OCI-LY3 (cell line): ENCODE data around the gene JCHAIN.

ENCODE experiments used
- H2AFZ ChIP-seq: fragments of 200-600, 300-600 bp; shearing (Covaris generic); 2 replicates; pipeline ENCODE4 v1.6.0; 2014; ENCODE audit warnings: antibody characterized with exemption, low read depth, low read length
- H3K27ac ChIP-seq: fragments of 200-600, 300-600 bp; sonication (generic); 2 replicates; pipeline ENCODE4 v1.5.1; 2014; ENCODE audit warnings: mild to moderate bottlenecking, low read length, moderate library complexity, mixed read lengths
- H3K27me3 ChIP-seq: fragments of 200-600, 300-600 bp; sonication (generic); 2 replicates; pipeline ENCODE4 v1.6.1; 2014; ENCODE audit warnings: low read depth, low read length, mixed read lengths
- H3K36me3 ChIP-seq: fragments of 200-600, 300-600 bp; sonication (generic); replicated peaks from 2 replicates; pipeline ENCODE3; 2014; ENCODE audit warnings: low read depth, low read length, mixed read lengths
- H3K4me1 ChIP-seq: fragments of 300-600, 200-600 bp; sonication (generic); 2 replicates; pipeline ENCODE4 v1.6.1; 2014; ENCODE audit warnings: low read length, mixed read lengths
- H3K4me2 ChIP-seq: fragments of 200-600, 300-600 bp; sonication (generic); 2 replicates; pipeline ENCODE4 v1.6.1; 2014; ENCODE audit warnings: low read length, mixed read lengths
- H3K4me3 ChIP-seq: fragments of 300-600, 200-600 bp; sonication (generic); 2 replicates; pipeline ENCODE4 v1.5.1; 2014; ENCODE audit warnings: antibody characterized with exemption, mild to moderate bottlenecking, low read length, moderate library complexity
- H3K79me2 ChIP-seq: fragments of 300-600, 200-600 bp; shearing (Covaris generic); 2 replicates; pipeline ENCODE4 v1.6.1; 2014; ENCODE audit warnings: mild to moderate bottlenecking, low read length, mixed read lengths
- H3K9ac ChIP-seq: fragments of 300-600, 200-600 bp; shearing (Covaris generic); 2 replicates; pipeline ENCODE4 v1.6.0; 2014; ENCODE audit warnings: mild to moderate bottlenecking, low read length, moderate library complexity
- H3K9me3 ChIP-seq: fragments of 200-600, 300-600 bp; shearing (Covaris generic); 2 replicates; pipeline ENCODE4 v1.6.1; 2014; ENCODE audit warnings: low read length, mixed read lengths; ENCODE audit not compliant: insufficient read depth
- H4K20me1 ChIP-seq: fragments of 200-600, 300-600 bp; sonication (generic); 2 replicates; pipeline ENCODE4 v1.6.1; 2016; ENCODE audit warnings: low read length, mixed read lengths; ENCODE audit not compliant: insufficient read depth
- EZH2phosphoT487 ChIP-seq: fragments of 200-600 bp; shearing (Covaris generic); IDR thresholded peaks from 2 replicates; pipeline ENCODE4 v1.6.1; 2018; ENCODE audit warnings: antibody characterized with exemption, mixed run types, low read depth
- TF ChIP-seq, protein P1 (sequence below): fragments of 200-600, 300-600 bp; sonication (generic); IDR thresholded peaks from 2 replicates; pipeline ENCODE4 v1.5.1; 2014; ENCODE audit warnings: antibody characterized with exemption, low read length, low read depth

Gene JCHAIN

DNA sequence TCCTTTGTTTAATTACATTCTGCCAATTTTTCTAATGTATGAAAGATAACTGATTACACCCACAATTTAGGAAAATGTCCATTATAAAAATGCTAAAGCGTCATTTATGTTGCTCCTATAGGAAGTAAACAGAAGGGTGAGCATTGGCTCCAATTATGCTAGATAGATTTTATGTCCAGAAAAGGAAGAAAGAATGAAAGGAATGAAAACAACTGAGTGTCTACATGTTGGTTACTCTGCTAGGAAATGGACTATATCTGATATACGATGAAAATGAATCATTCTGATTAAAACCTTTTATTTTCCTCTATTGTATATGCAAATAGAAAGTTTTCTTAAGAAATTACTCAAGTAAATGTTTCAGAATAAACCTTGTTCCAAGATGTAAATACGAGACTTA is 36.1 kb downstream of the JCHAIN start:
- Histone ChIP-seq H3K79me2 (no peaks in the 10 kb centered on the region), H4K20me1 (no peaks in the 10 kb centered on the region), H3K9ac (peak overlapping the region; percentile 50), H3K9me3 (no peaks in the 10 kb centered on the region), H3K36me3 (no peaks in the 10 kb centered on the region), H3K4me2 (peak overlapping the region; percentile 78), H3K4me3 (peak overlapping the region; percentile 58), H3K27ac (peak overlapping the region; percentile 97), H3K4me1 (peaks cover 53% of the 10 kb centered on the region), H2AFZ (peak overlapping the region; percentile 88), H3K27me3 (no peaks in the 10 kb centered on the region)
- TF ChIP-seq, protein P1, sequence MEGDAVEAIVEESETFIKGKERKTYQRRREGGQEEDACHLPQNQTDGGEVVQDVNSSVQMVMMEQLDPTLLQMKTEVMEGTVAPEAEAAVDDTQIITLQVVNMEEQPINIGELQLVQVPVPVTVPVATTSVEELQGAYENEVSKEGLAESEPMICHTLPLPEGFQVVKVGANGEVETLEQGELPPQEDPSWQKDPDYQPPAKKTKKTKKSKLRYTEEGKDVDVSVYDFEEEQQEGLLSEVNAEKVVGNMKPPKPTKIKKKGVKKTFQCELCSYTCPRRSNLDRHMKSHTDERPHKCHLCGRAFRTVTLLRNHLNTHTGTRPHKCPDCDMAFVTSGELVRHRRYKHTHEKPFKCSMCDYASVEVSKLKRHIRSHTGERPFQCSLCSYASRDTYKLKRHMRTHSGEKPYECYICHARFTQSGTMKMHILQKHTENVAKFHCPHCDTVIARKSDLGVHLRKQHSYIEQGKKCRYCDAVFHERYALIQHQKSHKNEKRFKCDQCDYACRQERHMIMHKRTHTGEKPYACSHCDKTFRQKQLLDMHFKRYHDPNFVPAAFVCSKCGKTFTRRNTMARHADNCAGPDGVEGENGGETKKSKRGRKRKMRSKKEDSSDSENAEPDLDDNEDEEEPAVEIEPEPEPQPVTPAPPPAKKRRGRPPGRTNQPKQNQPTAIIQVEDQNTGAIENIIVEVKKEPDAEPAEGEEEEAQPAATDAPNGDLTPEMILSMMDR, result no peak
- TF ChIP-seq EZH2phosphoT487, result no peak

DNA sequence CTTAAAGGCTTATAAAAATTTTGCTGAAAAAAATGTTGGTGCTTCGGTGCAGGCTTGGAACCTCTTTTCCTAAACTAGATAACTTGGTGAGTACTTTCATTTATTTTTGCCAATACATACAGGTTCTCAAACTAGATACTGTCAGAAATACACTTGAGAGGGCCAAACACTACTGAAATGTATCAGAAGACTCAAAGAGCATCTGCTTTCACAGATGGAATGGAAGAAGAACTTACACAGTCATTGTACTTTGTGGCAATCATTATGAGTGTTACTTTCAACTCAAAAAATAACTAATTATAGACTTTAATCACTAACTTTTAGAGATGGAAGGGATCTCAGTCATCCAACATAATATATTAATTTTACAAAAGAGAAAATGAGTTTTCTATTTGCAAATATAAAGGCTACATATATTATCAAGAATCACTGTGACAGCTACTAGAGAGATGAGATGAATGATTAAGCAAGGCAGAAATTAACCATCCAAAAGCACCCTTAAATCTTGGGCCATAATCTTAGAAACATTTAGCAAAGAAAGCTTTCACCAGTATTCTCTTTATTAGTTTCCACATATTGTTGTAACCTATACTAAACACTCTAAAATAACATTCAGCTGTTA is 36.7 kb downstream of the JCHAIN start:
- Histone ChIP-seq H3K27ac (peak overlapping the region; percentile 97), H3K4me2 (peak overlapping the region; percentile 78), H4K20me1 (no peaks in the 10 kb centered on the region), H3K4me3 (peak overlapping the region; percentile 58), H3K36me3 (no peaks in the 10 kb centered on the region), H3K27me3 (no peaks in the 10 kb centered on the region), H3K9ac (peak overlapping the region; percentile 63), H2AFZ (peak overlapping the region; percentile 88), H3K4me1 (peaks cover 50% of the 10 kb centered on the region), H3K9me3 (no peaks in the 10 kb centered on the region), H3K79me2 (no peaks in the 10 kb centered on the region)
- no peak for TF ChIP-seq EZH2phosphoT487
- TF ChIP-seq, protein P1, result no peak

DNA sequence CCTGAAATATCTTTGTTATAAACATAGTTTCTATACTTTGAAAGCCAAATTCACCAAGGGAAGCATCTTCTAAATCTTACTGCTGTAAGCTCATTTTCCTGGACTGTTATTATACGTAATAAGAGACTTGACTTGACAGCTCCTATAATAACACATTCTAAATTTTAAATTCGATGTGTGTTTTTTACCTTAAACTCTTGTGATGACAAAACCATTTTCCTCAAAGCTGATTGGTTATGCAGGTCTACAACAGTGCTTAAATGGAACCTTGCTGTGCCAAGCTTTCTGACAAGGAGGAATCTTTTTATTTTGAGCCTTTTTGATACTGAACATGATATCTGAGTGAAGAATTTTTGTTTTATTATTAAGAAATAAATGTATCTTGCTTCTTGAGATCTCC is 37.9 kb downstream of the JCHAIN start, which contains the start of gene ENAM:
Gene ENAM, plus strand, starts transcription at position 301 of the 400 bp plus-strand sequence. CDS start 757 bp downstream, outside the sequence.
- peak within 1 kb of the TSS; percentile 88 for H2AFZ ChIP-seq
- H3K9me3 ChIP-seq, result no peaks in the 10 kb centered on the region
- peaks cover 48% of the 10 kb centered on the region for H3K4me1 ChIP-seq
- TF ChIP-seq EZH2phosphoT487, result no peak
- TF ChIP-seq, protein P1, result no peak
- no peaks in the 10 kb centered on the region for H3K79me2 ChIP-seq
- peak within 1 kb of the TSS; percentile 78 for H3K4me2 ChIP-seq
- H3K9ac ChIP-seq, result peak within 1 kb of the TSS; percentile 63
- H3K27ac ChIP-seq, result peak within 1 kb of the TSS; percentile 97
- H4K20me1 ChIP-seq, result no peaks in the 10 kb centered on the region
- H3K27me3 ChIP-seq, result no peaks in the 10 kb centered on the region
- H3K4me3 ChIP-seq, result peak within 1 kb of the TSS; percentile 58
- no peaks in the 10 kb centered on the region for H3K36me3 ChIP-seq

DNA sequence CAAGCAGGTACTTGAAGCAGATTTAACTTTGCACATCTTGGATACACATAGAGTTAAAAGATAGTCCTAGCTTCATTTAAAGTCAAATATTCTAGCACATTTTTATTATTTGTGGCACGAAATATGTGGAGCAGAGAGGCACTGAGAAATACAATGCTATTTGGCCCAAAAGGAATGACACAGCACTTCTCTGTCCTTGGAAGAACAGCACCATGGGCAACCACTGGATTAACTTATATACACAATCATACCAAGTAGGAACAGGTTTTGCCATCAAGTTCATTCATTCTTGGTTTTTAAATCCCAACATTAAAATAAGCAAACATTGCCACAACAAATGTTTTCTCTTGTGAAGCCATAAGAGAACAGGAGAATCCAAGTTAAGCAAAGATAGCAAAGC is 38.7 kb downstream of the JCHAIN start:
- no peaks in the 10 kb centered on the region for H3K9me3 ChIP-seq
- peak overlapping the region; percentile 24 for H2AFZ ChIP-seq
- H4K20me1 ChIP-seq, result no peaks in the 10 kb centered on the region
- H3K4me1 ChIP-seq, result peaks cover 48% of the 10 kb centered on the region
- no peak overlapping the region for H3K4me3 ChIP-seq
- H3K79me2 ChIP-seq, result no peaks in the 10 kb centered on the region
- H3K4me2 ChIP-seq, result no peak overlapping the region
- TF ChIP-seq, protein P1, result no peak
- no peak for TF ChIP-seq EZH2phosphoT487
- no peak overlapping the region for H3K9ac ChIP-seq
- no peaks in the 10 kb centered on the region for H3K36me3 ChIP-seq
- no peaks in the 10 kb centered on the region for H3K27me3 ChIP-seq
- H3K27ac ChIP-seq, result peak overlapping the region; percentile 28; the same call in 1 of the 2 replicates
